Measurements from ENCODE around the gene CAMK1D.
A peak's percentile ranks its signal among the peaks of the same experiment; 100 is the strongest.

The CAMK1D gene

DNA sequence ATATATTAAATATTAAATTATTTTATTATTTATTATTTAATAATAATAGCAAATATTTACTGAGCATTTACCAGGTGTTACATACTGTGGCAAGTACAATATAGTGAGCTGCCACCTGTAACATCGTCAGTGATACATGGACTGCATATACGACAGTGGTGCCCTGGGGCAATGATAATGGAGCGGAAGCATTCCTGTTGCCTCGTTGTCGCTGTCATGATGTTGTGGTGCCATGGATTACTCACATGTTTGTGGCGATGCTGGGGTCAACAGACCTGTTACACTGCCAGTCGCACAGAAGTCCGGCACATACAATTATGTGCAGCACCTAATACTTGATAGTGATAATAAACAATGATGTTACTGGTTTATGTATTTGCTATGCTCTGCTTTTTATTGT lies 20.6 kb downstream of the CAMK1D start:
- DNase-seq = no peak
- Histone ChIP-seq H3K9me3 (no peaks in the 10 kb centered on the region), H3K27me3 (no peaks in the 10 kb centered on the region), H3K36me3 (no peaks in the 10 kb centered on the region), H3K27ac (no peak overlapping the region), H3K4me1 (peaks cover 0 to 12% (median 0%) of the 10 kb centered on the region in 4 donors), H3K4me3 (no peak overlapping the region)
- intact Hi-C loops (cut with DNase I; ENCODE audit: low total_unique reads) = no loop called here
- TF ChIP-seq, protein P1, sequence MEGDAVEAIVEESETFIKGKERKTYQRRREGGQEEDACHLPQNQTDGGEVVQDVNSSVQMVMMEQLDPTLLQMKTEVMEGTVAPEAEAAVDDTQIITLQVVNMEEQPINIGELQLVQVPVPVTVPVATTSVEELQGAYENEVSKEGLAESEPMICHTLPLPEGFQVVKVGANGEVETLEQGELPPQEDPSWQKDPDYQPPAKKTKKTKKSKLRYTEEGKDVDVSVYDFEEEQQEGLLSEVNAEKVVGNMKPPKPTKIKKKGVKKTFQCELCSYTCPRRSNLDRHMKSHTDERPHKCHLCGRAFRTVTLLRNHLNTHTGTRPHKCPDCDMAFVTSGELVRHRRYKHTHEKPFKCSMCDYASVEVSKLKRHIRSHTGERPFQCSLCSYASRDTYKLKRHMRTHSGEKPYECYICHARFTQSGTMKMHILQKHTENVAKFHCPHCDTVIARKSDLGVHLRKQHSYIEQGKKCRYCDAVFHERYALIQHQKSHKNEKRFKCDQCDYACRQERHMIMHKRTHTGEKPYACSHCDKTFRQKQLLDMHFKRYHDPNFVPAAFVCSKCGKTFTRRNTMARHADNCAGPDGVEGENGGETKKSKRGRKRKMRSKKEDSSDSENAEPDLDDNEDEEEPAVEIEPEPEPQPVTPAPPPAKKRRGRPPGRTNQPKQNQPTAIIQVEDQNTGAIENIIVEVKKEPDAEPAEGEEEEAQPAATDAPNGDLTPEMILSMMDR (IDR thresholded peaks at IDR 0.05) = no peak

DNA sequence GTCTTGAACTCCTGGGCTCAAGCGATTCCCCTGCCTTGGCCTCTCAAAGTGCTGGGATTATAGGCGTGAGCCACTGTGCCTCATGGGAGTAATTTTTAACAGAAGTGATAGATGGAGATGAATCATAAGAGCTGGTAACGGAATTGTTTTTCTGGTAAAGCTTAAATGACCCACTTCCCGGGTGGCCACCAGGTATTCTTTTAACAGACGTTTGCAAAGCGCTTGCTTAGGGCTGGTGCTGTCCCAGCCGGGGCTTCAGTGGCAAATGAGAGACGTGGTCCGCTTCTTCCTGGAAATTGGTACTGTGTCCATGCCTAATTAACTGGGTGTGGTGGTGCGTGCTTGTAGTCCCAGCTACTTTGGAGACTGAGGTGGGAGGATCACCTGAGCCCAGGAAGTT lies 23.5 kb downstream of the CAMK1D start:
- Histone ChIP-seq H3K27ac (no peak overlapping the region), H3K4me1 (peaks cover 0 to 14% (median 2%) of the 10 kb centered on the region in 4 donors), H3K4me3 (no peak overlapping the region), H3K36me3 (no peaks in the 10 kb centered on the region), H3K27me3 (no peaks in the 10 kb centered on the region), H3K9me3 (no peaks in the 10 kb centered on the region)
- DNase-seq = no peak
- TF ChIP-seq, protein P1 (IDR thresholded peaks at IDR 0.05) = no peak
- intact Hi-C loops (cut with DNase I; ENCODE audit: low total_unique reads) = no loop called here

DNA sequence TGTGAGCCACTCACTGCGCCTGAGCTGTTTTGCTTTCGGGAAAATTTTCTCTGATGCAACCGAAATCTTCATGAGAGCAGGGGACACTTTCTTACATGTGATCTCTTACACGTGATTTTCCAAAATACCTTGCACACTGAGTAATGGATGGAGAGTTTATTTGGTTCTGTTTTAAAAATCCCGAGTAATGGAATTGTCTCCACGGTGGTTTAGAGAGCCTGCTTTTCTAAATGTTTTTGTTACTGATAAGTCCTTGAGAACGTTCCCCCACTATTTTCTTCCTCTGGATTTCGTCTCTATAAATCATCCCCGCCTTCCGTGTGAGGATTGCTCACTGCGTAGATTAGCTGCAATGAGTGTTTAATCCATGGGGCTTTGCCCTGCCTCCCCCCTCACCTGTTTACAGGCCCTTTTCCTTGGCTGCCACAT lies 25.7 kb downstream of the CAMK1D start:
- H3K27me3 ChIP-seq = no peaks in the 10 kb centered on the region
- peak overlapping the region in 1 of 2 donors; percentile 9 for H3K4me3 ChIP-seq
- TF ChIP-seq, protein P1 (IDR thresholded peaks at IDR 0.05) = no peak
- H3K36me3 ChIP-seq = no peaks in the 10 kb centered on the region
- no peaks in the 10 kb centered on the region for H3K9me3 ChIP-seq
- peaks cover 0 to 19% (median 2%) of the 10 kb centered on the region in 4 donors for H3K4me1 ChIP-seq
- intact Hi-C loops (cut with DNase I; ENCODE audit: low total_unique reads) = no loop called here
- H3K27ac ChIP-seq = peak overlapping the region; percentile 53 to 63
- DNase-seq = peak in 1 of 2 donors; percentile 55

DNA sequence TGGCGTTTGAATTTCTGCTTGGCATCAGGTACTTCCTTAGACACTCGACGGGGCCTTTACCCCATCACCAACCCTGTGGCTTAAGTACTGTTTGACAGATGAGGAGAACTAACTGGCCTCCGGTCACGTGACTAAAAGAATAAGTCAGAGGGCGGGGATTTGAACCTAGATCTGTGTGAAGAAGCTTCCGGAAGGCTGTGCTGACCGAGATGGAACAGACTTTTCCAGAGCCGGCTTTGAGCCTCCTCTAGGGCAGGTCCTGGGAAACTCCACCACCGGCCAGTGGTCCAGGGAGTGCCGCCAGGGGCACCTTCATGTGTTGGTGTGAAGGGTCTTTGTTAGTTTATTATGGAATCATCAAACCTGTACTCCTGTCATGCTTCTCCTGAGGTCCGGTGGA lies 26.9 kb downstream of the CAMK1D start:
- Histone ChIP-seq H3K9me3 (no peaks in the 10 kb centered on the region), H3K4me1 (peaks cover 0 to 19% (median 2%) of the 10 kb centered on the region in 4 donors), H3K27ac (no peak overlapping the region), H3K27me3 (no peaks in the 10 kb centered on the region), H3K36me3 (no peaks in the 10 kb centered on the region), H3K4me3 (no peak overlapping the region)
- TF ChIP-seq, protein P1 (IDR thresholded peaks at IDR 0.05) = no peak
- intact Hi-C loops (cut with DNase I; ENCODE audit: low total_unique reads) = no loop called here
- DNase-seq = no peak

DNA sequence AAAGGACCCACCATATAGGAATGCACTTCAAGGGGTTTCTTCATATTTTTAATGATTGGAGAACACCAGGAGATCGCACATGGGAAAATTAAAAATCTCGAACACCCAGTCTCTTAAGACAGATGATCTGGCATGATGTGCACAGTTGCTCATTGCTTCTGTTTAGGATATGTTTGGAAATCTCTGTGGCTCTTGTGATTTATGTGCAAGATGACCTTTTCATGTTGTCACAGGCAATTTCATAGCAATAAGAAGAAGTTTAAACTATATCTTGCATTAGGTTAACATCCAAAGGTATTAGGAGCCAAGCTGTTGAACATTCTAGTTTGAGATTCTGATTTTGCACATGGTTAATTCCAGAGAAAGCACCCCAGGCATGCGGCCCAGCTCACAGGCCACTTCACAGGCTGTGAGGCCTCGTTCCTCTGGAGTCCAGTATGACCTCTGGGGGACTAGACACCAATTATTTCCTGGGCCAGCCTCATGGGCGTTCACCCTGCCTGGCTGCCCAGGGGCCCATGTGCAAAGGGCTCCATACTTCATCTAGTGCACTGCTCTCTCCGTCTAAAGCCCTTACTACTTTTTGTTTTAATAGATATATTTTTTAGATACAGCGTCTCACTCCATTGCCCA lies 28.4 kb downstream of the CAMK1D start:
- Histone ChIP-seq H3K36me3 (no peaks in the 10 kb centered on the region), H3K27ac (peak overlapping the region in 1 of 2 donors; percentile 38), H3K9me3 (no peaks in the 10 kb centered on the region), H3K27me3 (no peaks in the 10 kb centered on the region), H3K4me3 (no peak overlapping the region), H3K4me1 (peaks cover 0 to 19% (median 2%) of the 10 kb centered on the region in 4 donors)
- intact Hi-C loops (cut with DNase I; ENCODE audit: low total_unique reads) = no loop called here
- TF ChIP-seq, protein P1 (IDR thresholded peaks at IDR 0.05) = no peak
- no peak for DNase-seq
